ENCODE measurements around the gene MBD2. TPM values are rescaled to one million over a fixed set of nuclear protein-coding genes. Genes with fewer than 3 reads are reported as not detected.
"Not testable (repeated sequence)": the region's sequence is repeated elsewhere in the genome, so short reads cannot be mapped to it uniquely, and the experiment has no call there.

The MBD2 gene
- total and polyA plus RNA-seq, 9 donors = 21.9 to 59.0 (median 45.0) TPM

- H3K9me3 ChIP-seq = no peaks in the 10 kb centered on the region
- H3K4me1 ChIP-seq (ENCODE audit: insufficient read depth) = peaks cover 2% of the 10 kb centered on the region
- intact Hi-C loops (cut with DNase I) = no loop called here
- DNase-seq = no peak
- H3K36me3 ChIP-seq = no peaks in the 10 kb centered on the region
- H3K27ac ChIP-seq = no peak overlapping the region
- H3K27me3 ChIP-seq = no peaks in the 10 kb centered on the region
- 85 to 90% (median 86%) methylated on average over 1 of the region's 1 CpG for WGBS, 3 donors
- no peak for TF ChIP-seq EP300 (IDR thresholded peaks at IDR 0.05)
- TF ChIP-seq CTCF (IDR thresholded peaks at IDR 0.05) = no peak
- no peak overlapping the region for H3K4me3 ChIP-seq
These were observed 39.5 kb upstream of the MBD2 start for GRCh38 chr18:54263904-54264336.

- H3K27me3 ChIP-seq = no peaks in the 10 kb centered on the region
- intact Hi-C loops (cut with DNase I) = no loop called here
- H3K4me3 ChIP-seq = no peak overlapping the region
- DNase-seq = no peak
- no peak overlapping the region for H3K27ac ChIP-seq
- H3K9me3 ChIP-seq = no peaks in the 10 kb centered on the region
- H3K4me1 ChIP-seq (ENCODE audit: insufficient read depth) = no peaks in the 10 kb centered on the region
- WGBS, 3 donors = 47 to 63% (median 51%) methylated on average over 3 of the region's 3 CpGs
- H3K36me3 ChIP-seq = no peaks in the 10 kb centered on the region
- no peak for TF ChIP-seq EP300 (IDR thresholded peaks at IDR 0.05)
- no peak for TF ChIP-seq POLR2A (IDR thresholded peaks at IDR 0.05)
- no peak for TF ChIP-seq CTCF (IDR thresholded peaks at IDR 0.05)
These were observed 37.4 kb upstream of the MBD2 start for GRCh38 chr18:54261894-54262293.

- Histone ChIP-seq H3K36me3 (no peaks in the 10 kb centered on the region), H3K9me3 (no peaks in the 10 kb centered on the region), H3K4me3 (no peak overlapping the region), H3K27ac (no peak overlapping the region), H3K4me1 (ENCODE audit: insufficient read depth) (peaks cover 1% of the 10 kb centered on the region), H3K27me3 (no peaks in the 10 kb centered on the region)
- WGBS, 3 donors = 69 to 71% (median 69%) methylated on average over 9 of the region's 9 CpGs
- intact Hi-C loops (cut with DNase I) = no loop called here
- DNase-seq = no peak
- TF ChIP-seq EP300 (IDR thresholded peaks at IDR 0.05) = no peak
- no peak for TF ChIP-seq POLR2A (IDR thresholded peaks at IDR 0.05)
- TF ChIP-seq CTCF (IDR thresholded peaks at IDR 0.05) = no peak
These were observed 36.1 kb upstream of the MBD2 start for GRCh38 chr18:54260396-54261072.

GRCh38 chr18:54257818-54258217 lies 33.3 kb upstream of the MBD2 start:
- H3K27ac ChIP-seq; intact Hi-C loops (cut with DNase I); H3K4me1 ChIP-seq (ENCODE audit: insufficient read depth); H3K27me3 ChIP-seq; H3K4me3 ChIP-seq; H3K36me3 ChIP-seq; H3K9me3 ChIP-seq; DNase-seq: not testable (repeated sequence)
- 75 to 88% (median 87%) methylated on average over 6 of the region's 6 CpGs for WGBS, 3 donors

GRCh38 chr18:54257015-54257414 lies 32.5 kb upstream of the MBD2 start:
- DNase-seq = no peak
- Histone ChIP-seq H3K36me3 (no peaks in the 10 kb centered on the region), H3K27ac (no peak overlapping the region), H3K27me3 (no peaks in the 10 kb centered on the region), H3K4me1 (ENCODE audit: insufficient read depth) (peaks cover 1% of the 10 kb centered on the region), H3K9me3 (no peaks in the 10 kb centered on the region), H3K4me3 (no peak overlapping the region)
- intact Hi-C loops (cut with DNase I) = no loop called here
- 13 to 20% (median 19%) methylated on average over 2 of the region's 2 CpGs for WGBS, 3 donors
- TF ChIP-seq POLR2A (IDR thresholded peaks at IDR 0.05) (no peak), CTCF (IDR thresholded peaks at IDR 0.05) (no peak), EP300 (IDR thresholded peaks at IDR 0.05) (no peak)
